PC-3 (cell line): ENCODE data around the gene AGPS. TPM values are rescaled to one million over a fixed set of nuclear protein-coding genes. Genes with fewer than 3 reads are reported as not detected.

ENCODE experiments used
- ATAC-seq: fragments of 200-7000 bp; cut with Tn5 transposase; 2 replicates; pipeline ENCODE4 v1.9.1; 2020; ENCODE audit warnings: mild to moderate bottlenecking, moderate library complexity
- BruUV-seq: library from RNA; stranded (reverse); fragments of 400-500 nt; replicated peaks from 2 replicates; lab custom pipeline; 2021; lab: Mats Ljungman, UMichigan
- CTCF ChIA-PET: fragments of 300-600 bp; sonication (Branson Sonifier 250); formaldehyde crosslinking; loops from one replicate; lab custom pipeline; 2022; ENCODE audit warnings: antibody characterized with exemption; lab: Charles Lee
- POLR2A ChIA-PET: fragments of 300-600 bp; sonication (Branson Sonifier 250); formaldehyde crosslinking; loops from one replicate; lab custom pipeline; 2022; ENCODE audit warnings: antibody characterized with exemption; ENCODE audit not compliant: unreplicated experiment; lab: Charles Lee
- DNase-seq: peaks from one replicate; pipeline ENCODE4 v3.0.0-alpha.2; 2015
- H2AFZ ChIP-seq: fragments of 300-600 bp; sonication (generic); 2 replicates; pipeline ENCODE4 v1.6.0; 2016; ENCODE audit warnings: antibody characterized with exemption, low read length
- H3F3A ChIP-seq: fragments of 300-600 bp; sonication (generic); one replicate; pipeline ENCODE4 v1.6.0; 2017; ENCODE audit warnings: antibody characterized with exemption, low read length, control low read depth, mild to moderate bottlenecking; ENCODE audit not compliant: unreplicated experiment
- H3K27ac ChIP-seq: fragments of 300-600 bp; sonication (generic); 2 replicates; pipeline ENCODE4 v1.5.1; 2016; ENCODE audit warnings: mild to moderate bottlenecking, low read length
- H3K27me3 ChIP-seq: fragments of 300-600 bp; sonication (generic); 2 replicates; pipeline ENCODE4 v1.6.1; 2016; ENCODE audit warnings: low read length, mixed read lengths
- H3K36me3 ChIP-seq: fragments of 300-600 bp; sonication (generic); 2 replicates; pipeline ENCODE4 v1.6.1; 2016; ENCODE audit warnings: low read depth, mixed run types, low read length, mixed read lengths
- H3K4me1 ChIP-seq: fragments of 300-600 bp; sonication (generic); 2 replicates; pipeline ENCODE4 v1.5.1; 2016; ENCODE audit warnings: low read length; ENCODE audit not compliant: insufficient read depth
- H3K4me2 ChIP-seq: fragments of 300-600 bp; sonication (generic); 2 replicates; pipeline ENCODE4 v1.6.0; 2016; ENCODE audit warnings: low read length
- H3K4me3 ChIP-seq: fragments of 300-600 bp; sonication (generic); 2 replicates; pipeline ENCODE4 v1.5.1; 2016; ENCODE audit warnings: mild to moderate bottlenecking, low read length, mixed read lengths
- H3K79me2 ChIP-seq: fragments of 300-600 bp; sonication (generic); 2 replicates; pipeline ENCODE4 v1.6.1; 2017; ENCODE audit warnings: low read length, mixed read lengths
- H3K9ac ChIP-seq: fragments of 300-600 bp; sonication (generic); 2 replicates; pipeline ENCODE4 v1.6.0; 2016; ENCODE audit warnings: mild to moderate bottlenecking, low read length
- H3K9me2 ChIP-seq: fragments of 300-600 bp; sonication (generic); replicated peaks from 2 replicates; pipeline ENCODE4 v1.6.1; 2016; ENCODE audit warnings: mixed run types, low read length, mixed read lengths
- H3K9me3 ChIP-seq: fragments of 300-600 bp; sonication (generic); 2 replicates; pipeline ENCODE4 v1.6.1; 2016; ENCODE audit warnings: low read length, mixed read lengths
- H4K20me1 ChIP-seq: fragments of 300-600 bp; sonication (generic); 2 replicates; pipeline ENCODE4 v1.6.1; 2016; ENCODE audit warnings: low read length, mixed read lengths
- CTCF ChIP-seq: fragments of 300-600 bp; sonication (generic); conservative IDR thresholded peaks from 2 replicates; pipeline ENCODE4 v1.5.1; 2017; ENCODE audit warnings: antibody characterized with exemption, low read depth, mild to moderate bottlenecking, low read length
- EZH2 ChIP-seq: fragments of 300-600 bp; sonication (generic); IDR thresholded peaks from one replicate; pipeline ENCODE4 v1.6.1; 2017; ENCODE audit warnings: antibody characterized with exemption, mild to moderate bottlenecking, low read length; ENCODE audit not compliant: unreplicated experiment
- EZH2phosphoT487 ChIP-seq: fragments of 300-600 bp; sonication (generic); IDR thresholded peaks from 2 replicates; pipeline ENCODE4 v1.6.1; 2018; ENCODE audit warnings: mild to moderate bottlenecking, antibody characterized with exemption, low read length, borderline replicate concordance
- intact Hi-C: fragments of 100-400 bp; cut with micrococcal nuclease; formaldehyde crosslinking; loops from 2 replicates; pipeline ENCODE4 v1.9.0; 2023
- total RNA-seq: library from RNA; depleted of rRNA; stranded (reverse); fragments of >200 nt; gene quantifications from 2 replicates; pipeline ENCODE4 v1.2.3, GENCODE V29; 2014

AGPS gene
- total RNA-seq, 1 experiment from 2014 or later, result 147 TPM

GRCh38 chr2:177501186-177501585 lies 108.6 kb downstream of the AGPS start:
- DNase-seq, result no peak

GRCh38 chr2:177506505-177506904 lies 113.9 kb downstream of the AGPS start:
- Histone ChIP-seq H3K79me2 (no peaks in the 10 kb centered on the region), H3K9ac (no peak overlapping the region), H3K4me1 (no peaks in the 10 kb centered on the region), H4K20me1 (no peaks in the 10 kb centered on the region), H3F3A (no peaks in the 10 kb centered on the region), H2AFZ (no peak overlapping the region), H3K36me3 (0 out of 2 replicates have a peak, but pooled peaks cover 4% of the 10 kb centered on the region), H3K4me3 (no peak overlapping the region), H3K9me3 (no peaks in the 10 kb centered on the region), H3K27ac (no peak overlapping the region), H3K27me3 (no peaks in the 10 kb centered on the region), H3K9me2 (no peaks in the 10 kb centered on the region), H3K4me2 (no peak overlapping the region)
- TF ChIP-seq EZH2, result no peak
- TF ChIP-seq EZH2phosphoT487, result no peak
- TF ChIP-seq CTCF, result no peak
- intact Hi-C loops, result no loop called here
- ChIA-PET POLR2A (no interaction called here), CTCF (no interaction called here)
- DNase-seq (no peak), ATAC-seq (no peak)
- BruUV-seq, result no TSS peak

More at GRCh38 chr2:177501186-177501585, 108.6 kb downstream of the AGPS start:
- no peak overlapping the region for H3K9ac ChIP-seq
- H3K9me2 ChIP-seq, result no peaks in the 10 kb centered on the region
- no peak overlapping the region for H3K27ac ChIP-seq
- H3K4me2 ChIP-seq, result no peak overlapping the region
- H3K9me3 ChIP-seq, result no peaks in the 10 kb centered on the region
- H2AFZ ChIP-seq, result no peak overlapping the region
- ATAC-seq, result no peak
- no peak for TF ChIP-seq CTCF
- no peak for TF ChIP-seq EZH2
- TF ChIP-seq EZH2phosphoT487, result no peak
- no peaks in the 10 kb centered on the region for H4K20me1 ChIP-seq
- CTCF ChIA-PET, result no interaction called here
- H3K36me3 ChIP-seq, result no peaks in the 10 kb centered on the region
- no peaks in the 10 kb centered on the region for H3K79me2 ChIP-seq
- BruUV-seq, result no TSS peak
- H3K4me3 ChIP-seq, result no peak overlapping the region
- intact Hi-C loops, result no loop called here
- H3F3A ChIP-seq, result no peaks in the 10 kb centered on the region
- H3K27me3 ChIP-seq, result no peaks in the 10 kb centered on the region
- no peaks in the 10 kb centered on the region for H3K4me1 ChIP-seq
- POLR2A ChIA-PET, result no interaction called here

- no peaks in the 10 kb centered on the region for H3K79me2 ChIP-seq
- H3K27me3 ChIP-seq, result no peaks in the 10 kb centered on the region
- H3K4me2 ChIP-seq, result no peak overlapping the region
- no peak overlapping the region for H3K9ac ChIP-seq
- no peak overlapping the region for H3K4me3 ChIP-seq
- intact Hi-C loops, result no loop called here
- no peak for ATAC-seq
- BruUV-seq, result no TSS peak
- no peaks in the 10 kb centered on the region for H3K9me3 ChIP-seq
- no peak overlapping the region for H3K27ac ChIP-seq
- no peaks in the 10 kb centered on the region for H3K9me2 ChIP-seq
- ChIA-PET POLR2A (no interaction called here), CTCF (no interaction called here)
- TF ChIP-seq CTCF (no peak), EZH2phosphoT487 (no peak), EZH2 (no peak)
- DNase-seq, result no peak
- H3F3A ChIP-seq, result no peaks in the 10 kb centered on the region
- H3K4me1 ChIP-seq, result no peaks in the 10 kb centered on the region
- no peak overlapping the region for H2AFZ ChIP-seq
- H3K36me3 ChIP-seq, result 0 out of 2 replicates have a peak, but pooled peaks cover 4% of the 10 kb centered on the region
- H4K20me1 ChIP-seq, result no peaks in the 10 kb centered on the region
These were observed 114.4 kb downstream of the AGPS start for GRCh38 chr2:177506998-177507397.
